ENCODE measurements around the gene YY1.

DNA sequence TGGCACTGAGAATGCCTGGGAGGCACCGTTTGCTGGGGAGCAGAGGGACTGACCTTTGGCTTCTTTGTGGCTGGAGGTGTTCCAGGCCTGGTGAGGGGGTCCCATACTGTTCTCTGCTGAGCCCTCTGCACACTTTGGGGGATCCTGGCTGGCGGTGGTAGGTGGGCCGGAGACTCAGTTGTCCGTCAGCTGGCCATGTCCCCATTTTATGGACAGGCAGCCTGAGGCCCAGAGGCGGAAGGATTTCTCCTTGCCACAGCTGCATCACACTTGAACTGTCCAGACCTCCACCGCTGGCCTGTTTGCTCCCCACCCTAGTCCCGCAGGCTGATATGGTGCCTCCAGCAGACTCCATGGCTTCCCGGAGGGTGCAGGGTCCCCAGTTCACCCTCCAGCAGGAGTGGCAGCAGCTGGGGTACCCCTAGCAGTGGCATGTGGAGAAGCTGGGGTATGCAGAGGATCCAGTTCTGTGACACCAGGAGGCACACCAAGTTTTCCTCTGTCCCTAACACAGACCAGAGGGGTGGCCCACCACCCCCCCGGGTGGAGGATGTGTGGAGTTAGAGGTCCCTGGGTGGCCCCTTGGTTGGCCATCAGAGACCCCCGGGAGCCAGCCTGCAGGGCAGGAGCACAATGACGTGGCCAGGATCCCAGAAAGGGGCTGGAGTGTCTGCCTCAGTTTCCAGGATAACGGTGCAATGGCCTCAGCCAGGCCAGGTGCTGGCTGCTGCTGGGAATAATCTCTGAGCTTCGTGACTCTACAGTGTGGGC is 52.5 kb downstream of the YY1 start:
- TF ChIP-seq, protein P1, sequence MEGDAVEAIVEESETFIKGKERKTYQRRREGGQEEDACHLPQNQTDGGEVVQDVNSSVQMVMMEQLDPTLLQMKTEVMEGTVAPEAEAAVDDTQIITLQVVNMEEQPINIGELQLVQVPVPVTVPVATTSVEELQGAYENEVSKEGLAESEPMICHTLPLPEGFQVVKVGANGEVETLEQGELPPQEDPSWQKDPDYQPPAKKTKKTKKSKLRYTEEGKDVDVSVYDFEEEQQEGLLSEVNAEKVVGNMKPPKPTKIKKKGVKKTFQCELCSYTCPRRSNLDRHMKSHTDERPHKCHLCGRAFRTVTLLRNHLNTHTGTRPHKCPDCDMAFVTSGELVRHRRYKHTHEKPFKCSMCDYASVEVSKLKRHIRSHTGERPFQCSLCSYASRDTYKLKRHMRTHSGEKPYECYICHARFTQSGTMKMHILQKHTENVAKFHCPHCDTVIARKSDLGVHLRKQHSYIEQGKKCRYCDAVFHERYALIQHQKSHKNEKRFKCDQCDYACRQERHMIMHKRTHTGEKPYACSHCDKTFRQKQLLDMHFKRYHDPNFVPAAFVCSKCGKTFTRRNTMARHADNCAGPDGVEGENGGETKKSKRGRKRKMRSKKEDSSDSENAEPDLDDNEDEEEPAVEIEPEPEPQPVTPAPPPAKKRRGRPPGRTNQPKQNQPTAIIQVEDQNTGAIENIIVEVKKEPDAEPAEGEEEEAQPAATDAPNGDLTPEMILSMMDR (conservative IDR thresholded peaks at IDR 0.05; ENCODE audit: low read depth, low read length): no peak
- TF ChIP-seq MXI1 (IDR thresholded peaks at IDR 0.05; ENCODE audit: borderline replicate concordance, low read depth, low read length): no peak
- TF ChIP-seq NFE2L2 (IDR thresholded peaks at IDR 0.05; ENCODE audit: low read depth, low read length): no peak
- no peak for TF ChIP-seq POLR2A (IDR thresholded peaks at IDR 0.05; ENCODE audit: low read depth, low read length)
- TF ChIP-seq RAD21 (IDR thresholded peaks at IDR 0.05; ENCODE audit: low read length): no peak
- TF ChIP-seq SMC3 (IDR thresholded peaks at IDR 0.05; ENCODE audit: low read depth, low read length): no peak
- TF ChIP-seq BHLHE40 (IDR thresholded peaks at IDR 0.05; ENCODE audit: low read depth, low read length): no peak
- no peak for TF ChIP-seq RCOR1 (IDR thresholded peaks at IDR 0.05; ENCODE audit: insufficient replicate concordance, low read length)
- TF ChIP-seq, protein P2, sequence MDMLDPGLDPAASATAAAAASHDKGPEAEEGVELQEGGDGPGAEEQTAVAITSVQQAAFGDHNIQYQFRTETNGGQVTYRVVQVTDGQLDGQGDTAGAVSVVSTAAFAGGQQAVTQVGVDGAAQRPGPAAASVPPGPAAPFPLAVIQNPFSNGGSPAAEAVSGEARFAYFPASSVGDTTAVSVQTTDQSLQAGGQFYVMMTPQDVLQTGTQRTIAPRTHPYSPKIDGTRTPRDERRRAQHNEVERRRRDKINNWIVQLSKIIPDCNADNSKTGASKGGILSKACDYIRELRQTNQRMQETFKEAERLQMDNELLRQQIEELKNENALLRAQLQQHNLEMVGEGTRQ (IDR thresholded peaks at IDR 0.05; ENCODE audit: low read depth, low read length): no peak
